ENCODE measurements around the gene USF2. TPM values are rescaled to one million over a fixed set of nuclear protein-coding genes. Genes with fewer than 3 reads are reported as not detected.

Gene USF2
- total and polyA plus RNA-seq, 10 of the 15 experiments (the other 5 are each of a cell fraction or from before 2014, with no cell fraction given), result 0.56 to 157 (median 65.5) TPM

DNA sequence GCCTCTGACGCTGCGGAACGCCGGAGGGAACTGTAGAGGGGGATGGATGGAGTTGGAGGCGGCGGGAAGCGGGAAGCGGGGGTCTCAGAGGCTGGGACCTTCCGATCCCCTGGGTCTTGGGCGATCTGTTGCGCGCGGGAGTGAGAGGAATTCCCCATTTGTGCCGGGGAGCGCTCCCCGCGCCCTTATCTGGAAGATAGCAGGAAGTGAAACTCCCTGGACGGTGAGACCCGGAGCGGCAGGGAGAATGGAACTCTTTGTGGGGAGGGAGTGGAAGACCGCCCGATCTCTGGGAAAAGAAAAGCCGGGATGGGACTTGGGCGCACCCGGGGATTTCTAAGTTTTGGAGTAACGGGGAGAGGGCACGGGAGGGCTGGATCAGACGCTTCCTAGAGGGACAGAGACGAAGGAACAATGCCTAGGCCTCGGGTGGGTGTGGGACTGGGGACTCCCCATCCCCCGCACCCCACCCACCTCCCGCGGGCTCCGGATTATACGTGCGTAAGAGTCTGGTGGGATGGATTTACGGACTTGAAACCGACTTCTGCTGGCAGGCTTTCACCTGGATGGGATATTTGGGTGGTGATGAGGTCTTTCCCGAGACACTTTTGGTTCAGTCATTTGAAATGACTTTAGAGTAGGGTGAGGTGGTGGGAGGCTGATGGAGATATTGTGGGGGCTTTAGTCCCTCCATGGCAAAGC is 19.5 kb upstream of the USF2 start (continued):
- TF ChIP-seq, protein P1, sequence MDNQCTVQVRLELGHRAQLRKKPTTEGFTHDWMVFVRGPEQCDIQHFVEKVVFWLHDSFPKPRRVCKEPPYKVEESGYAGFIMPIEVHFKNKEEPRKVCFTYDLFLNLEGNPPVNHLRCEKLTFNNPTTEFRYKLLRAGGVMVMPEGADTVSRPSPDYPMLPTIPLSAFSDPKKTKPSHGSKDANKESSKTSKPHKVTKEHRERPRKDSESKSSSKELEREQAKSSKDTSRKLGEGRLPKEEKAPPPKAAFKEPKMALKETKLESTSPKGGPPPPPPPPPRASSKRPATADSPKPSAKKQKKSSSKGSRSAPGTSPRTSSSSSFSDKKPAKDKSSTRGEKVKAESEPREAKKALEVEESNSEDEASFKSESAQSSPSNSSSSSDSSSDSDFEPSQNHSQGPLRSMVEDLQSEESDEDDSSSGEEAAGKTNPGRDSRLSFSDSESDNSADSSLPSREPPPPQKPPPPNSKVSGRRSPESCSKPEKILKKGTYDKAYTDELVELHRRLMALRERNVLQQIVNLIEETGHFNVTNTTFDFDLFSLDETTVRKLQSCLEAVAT (IDR thresholded peaks at IDR 0.05), result no peak
- TF ChIP-seq RAD51 (IDR thresholded peaks at IDR 0.05), result no peak
- TF ChIP-seq, protein P2, sequence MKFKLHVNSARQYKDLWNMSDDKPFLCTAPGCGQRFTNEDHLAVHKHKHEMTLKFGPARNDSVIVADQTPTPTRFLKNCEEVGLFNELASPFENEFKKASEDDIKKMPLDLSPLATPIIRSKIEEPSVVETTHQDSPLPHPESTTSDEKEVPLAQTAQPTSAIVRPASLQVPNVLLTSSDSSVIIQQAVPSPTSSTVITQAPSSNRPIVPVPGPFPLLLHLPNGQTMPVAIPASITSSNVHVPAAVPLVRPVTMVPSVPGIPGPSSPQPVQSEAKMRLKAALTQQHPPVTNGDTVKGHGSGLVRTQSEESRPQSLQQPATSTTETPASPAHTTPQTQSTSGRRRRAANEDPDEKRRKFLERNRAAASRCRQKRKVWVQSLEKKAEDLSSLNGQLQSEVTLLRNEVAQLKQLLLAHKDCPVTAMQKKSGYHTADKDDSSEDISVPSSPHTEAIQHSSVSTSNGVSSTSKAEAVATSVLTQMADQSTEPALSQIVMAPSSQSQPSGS (IDR thresholded peaks at IDR 0.05; ENCODE audit: low read length), result no peak
- TF ChIP-seq ASH2L (IDR thresholded peaks at IDR 0.05; ENCODE audit: borderline replicate concordance, low read depth), result no peak
- TF ChIP-seq, protein P3, sequence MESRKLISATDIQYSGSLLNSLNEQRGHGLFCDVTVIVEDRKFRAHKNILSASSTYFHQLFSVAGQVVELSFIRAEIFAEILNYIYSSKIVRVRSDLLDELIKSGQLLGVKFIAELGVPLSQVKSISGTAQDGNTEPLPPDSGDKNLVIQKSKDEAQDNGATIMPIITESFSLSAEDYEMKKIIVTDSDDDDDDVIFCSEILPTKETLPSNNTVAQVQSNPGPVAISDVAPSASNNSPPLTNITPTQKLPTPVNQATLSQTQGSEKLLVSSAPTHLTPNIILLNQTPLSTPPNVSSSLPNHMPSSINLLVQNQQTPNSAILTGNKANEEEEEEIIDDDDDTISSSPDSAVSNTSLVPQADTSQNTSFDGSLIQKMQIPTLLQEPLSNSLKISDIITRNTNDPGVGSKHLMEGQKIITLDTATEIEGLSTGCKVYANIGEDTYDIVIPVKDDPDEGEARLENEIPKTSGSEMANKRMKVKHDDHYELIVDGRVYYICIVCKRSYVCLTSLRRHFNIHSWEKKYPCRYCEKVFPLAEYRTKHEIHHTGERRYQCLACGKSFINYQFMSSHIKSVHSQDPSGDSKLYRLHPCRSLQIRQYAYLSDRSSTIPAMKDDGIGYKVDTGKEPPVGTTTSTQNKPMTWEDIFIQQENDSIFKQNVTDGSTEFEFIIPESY (IDR thresholded peaks at IDR 0.05), result no peak
- TF ChIP-seq MTA2 (IDR thresholded peaks at IDR 0.05; ENCODE audit: low read depth), result peak; percentile 29; the same call in 1 of the 2 replicates
- no peak for TF ChIP-seq NFIC (IDR thresholded peaks at IDR 0.05; ENCODE audit: low read depth, low read length)
- peak; percentile 89 to 90 for TF ChIP-seq IKZF2 (IDR thresholded peaks at IDR 0.05)
- TF ChIP-seq LARP7 (IDR thresholded peaks at IDR 0.05), result no peak; the same call in 1 of the 2 replicates
- TF ChIP-seq ESRRA (IDR thresholded peaks at IDR 0.05; ENCODE audit: low read length), result no peak
- TF ChIP-seq, protein P4, sequence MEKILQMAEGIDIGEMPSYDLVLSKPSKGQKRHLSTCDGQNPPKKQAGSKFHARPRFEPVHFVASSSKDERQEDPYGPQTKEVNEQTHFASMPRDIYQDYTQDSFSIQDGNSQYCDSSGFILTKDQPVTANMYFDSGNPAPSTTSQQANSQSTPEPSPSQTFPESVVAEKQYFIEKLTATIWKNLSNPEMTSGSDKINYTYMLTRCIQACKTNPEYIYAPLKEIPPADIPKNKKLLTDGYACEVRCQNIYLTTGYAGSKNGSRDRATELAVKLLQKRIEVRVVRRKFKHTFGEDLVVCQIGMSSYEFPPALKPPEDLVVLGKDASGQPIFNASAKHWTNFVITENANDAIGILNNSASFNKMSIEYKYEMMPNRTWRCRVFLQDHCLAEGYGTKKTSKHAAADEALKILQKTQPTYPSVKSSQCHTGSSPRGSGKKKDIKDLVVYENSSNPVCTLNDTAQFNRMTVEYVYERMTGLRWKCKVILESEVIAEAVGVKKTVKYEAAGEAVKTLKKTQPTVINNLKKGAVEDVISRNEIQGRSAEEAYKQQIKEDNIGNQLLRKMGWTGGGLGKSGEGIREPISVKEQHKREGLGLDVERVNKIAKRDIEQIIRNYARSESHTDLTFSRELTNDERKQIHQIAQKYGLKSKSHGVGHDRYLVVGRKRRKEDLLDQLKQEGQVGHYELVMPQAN (conservative IDR thresholded peaks at IDR 0.05), result peak; percentile 85; the same call in 1 of the 2 replicates
- TF ChIP-seq ZNF274 (IDR thresholded peaks at IDR 0.05; ENCODE audit: insufficient read depth, insufficient read length), result no peak
- TF ChIP-seq SMARCA5 (IDR thresholded peaks at IDR 0.05), result 0 out of 2 replicates have a peak, but pooled peaks have one; percentile 88
- TF ChIP-seq, protein P5, sequence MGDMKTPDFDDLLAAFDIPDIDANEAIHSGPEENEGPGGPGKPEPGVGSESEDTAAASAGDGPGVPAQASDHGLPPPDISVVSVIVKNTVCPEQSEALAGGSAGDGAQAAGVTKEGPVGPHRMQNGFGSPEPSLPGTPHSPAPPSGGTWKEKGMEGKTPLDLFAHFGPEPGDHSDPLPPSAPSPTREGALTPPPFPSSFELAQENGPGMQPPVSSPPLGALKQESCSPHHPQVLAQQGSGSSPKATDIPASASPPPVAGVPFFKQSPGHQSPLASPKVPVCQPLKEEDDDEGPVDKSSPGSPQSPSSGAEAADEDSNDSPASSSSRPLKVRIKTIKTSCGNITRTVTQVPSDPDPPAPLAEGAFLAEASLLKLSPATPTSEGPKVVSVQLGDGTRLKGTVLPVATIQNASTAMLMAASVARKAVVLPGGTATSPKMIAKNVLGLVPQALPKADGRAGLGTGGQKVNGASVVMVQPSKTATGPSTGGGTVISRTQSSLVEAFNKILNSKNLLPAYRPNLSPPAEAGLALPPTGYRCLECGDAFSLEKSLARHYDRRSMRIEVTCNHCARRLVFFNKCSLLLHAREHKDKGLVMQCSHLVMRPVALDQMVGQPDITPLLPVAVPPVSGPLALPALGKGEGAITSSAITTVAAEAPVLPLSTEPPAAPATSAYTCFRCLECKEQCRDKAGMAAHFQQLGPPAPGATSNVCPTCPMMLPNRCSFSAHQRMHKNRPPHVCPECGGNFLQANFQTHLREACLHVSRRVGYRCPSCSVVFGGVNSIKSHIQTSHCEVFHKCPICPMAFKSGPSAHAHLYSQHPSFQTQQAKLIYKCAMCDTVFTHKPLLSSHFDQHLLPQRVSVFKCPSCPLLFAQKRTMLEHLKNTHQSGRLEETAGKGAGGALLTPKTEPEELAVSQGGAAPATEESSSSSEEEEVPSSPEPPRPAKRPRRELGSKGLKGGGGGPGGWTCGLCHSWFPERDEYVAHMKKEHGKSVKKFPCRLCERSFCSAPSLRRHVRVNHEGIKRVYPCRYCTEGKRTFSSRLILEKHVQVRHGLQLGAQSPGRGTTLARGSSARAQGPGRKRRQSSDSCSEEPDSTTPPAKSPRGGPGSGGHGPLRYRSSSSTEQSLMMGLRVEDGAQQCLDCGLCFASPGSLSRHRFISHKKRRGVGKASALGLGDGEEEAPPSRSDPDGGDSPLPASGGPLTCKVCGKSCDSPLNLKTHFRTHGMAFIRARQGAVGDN (IDR thresholded peaks at IDR 0.05), result peak; percentile 5; the same call in 1 of the 2 replicates
- TF ChIP-seq POLR2A (IDR thresholded peaks at IDR 0.05; ENCODE audit: low read depth, low read length), result no peak
- peak; percentile 11; the same call in 1 of the 2 replicates for TF ChIP-seq SIN3A (IDR thresholded peaks at IDR 0.05; ENCODE audit: low read depth, low read length)
- TF ChIP-seq MTA3 (IDR thresholded peaks at IDR 0.05; ENCODE audit: borderline replicate concordance, low read length), result no peak
- TF ChIP-seq, protein P6, sequence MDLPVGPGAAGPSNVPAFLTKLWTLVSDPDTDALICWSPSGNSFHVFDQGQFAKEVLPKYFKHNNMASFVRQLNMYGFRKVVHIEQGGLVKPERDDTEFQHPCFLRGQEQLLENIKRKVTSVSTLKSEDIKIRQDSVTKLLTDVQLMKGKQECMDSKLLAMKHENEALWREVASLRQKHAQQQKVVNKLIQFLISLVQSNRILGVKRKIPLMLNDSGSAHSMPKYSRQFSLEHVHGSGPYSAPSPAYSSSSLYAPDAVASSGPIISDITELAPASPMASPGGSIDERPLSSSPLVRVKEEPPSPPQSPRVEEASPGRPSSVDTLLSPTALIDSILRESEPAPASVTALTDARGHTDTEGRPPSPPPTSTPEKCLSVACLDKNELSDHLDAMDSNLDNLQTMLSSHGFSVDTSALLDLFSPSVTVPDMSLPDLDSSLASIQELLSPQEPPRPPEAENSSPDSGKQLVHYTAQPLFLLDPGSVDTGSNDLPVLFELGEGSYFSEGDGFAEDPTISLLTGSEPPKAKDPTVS (IDR thresholded peaks at IDR 0.05; ENCODE audit: low read depth, low read length), result no peak
